COLO668 (cell line): ENCODE results near the gene ALDH1A3.
A peak's percentile ranks its signal among the peaks of the same experiment; 100 is the strongest.

Source experiments
- DNase-seq: peaks from one replicate; lab custom pipeline; 2025; ENCODE audit not compliant: unreplicated experiment; lab: John Stamatoyannopoulos, UW

The ALDH1A3 gene

DNA sequence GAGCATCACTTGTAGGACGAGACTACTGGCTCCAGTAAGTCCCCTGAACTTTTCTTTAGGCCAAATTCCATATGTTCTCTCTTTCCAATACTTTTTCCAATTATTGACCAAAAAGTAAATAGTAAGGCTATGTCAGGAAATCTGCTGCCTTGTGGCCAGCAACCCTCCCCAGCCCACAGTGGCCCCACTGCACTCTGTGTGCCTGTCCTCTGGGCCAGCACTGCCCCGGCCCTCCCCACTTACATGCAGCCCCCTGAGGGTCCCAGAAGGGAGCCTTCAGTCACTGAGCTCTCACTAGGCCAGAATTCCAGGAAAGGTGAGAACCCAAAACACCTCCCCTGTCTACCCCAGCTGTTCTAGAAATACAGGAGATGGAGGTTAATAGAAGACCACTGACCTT lies 21.3 kb upstream of the ALDH1A3 start:
- DNase-seq: no peak

DNA sequence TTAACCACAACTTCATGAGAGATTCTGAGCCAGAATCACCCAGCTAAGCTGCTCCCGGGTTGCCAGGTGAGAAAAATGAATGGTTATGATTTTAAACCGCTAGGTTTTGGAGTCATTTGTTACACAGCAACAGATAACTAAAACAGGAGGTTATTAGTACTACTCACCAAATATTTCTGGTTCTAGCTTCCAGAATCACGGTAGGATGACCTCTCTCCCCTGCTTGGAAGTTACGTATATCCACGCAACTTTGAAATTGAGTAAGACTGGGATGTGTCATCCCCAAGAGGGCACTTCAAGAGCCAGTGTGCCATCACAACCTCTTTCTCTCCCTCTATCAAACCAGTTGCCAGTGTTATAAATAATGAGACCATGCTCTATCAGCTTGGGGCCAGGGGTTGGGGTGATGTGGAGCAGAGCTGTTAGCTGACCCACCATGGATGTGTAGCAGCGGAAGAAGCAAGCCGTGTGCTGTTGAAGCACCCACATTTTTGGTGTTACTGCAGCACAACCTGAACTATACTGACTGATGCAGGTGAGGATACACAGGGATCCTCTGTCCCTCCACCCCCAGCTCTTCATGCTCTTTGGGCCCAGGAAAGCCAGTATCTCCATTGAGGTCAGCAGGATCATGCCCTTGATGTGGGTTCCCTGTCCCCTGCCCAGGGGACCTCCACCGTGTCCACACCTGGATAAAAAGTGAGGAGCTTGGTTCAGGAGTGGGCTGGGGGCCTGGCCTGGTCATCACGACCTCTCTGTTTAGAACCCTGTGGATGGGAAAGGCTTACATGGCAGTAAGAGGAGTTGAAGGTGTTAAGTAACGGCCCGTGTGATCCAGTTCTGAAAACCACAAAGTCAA lies 19.4 kb upstream of the ALDH1A3 start:
- no peak for DNase-seq

DNA sequence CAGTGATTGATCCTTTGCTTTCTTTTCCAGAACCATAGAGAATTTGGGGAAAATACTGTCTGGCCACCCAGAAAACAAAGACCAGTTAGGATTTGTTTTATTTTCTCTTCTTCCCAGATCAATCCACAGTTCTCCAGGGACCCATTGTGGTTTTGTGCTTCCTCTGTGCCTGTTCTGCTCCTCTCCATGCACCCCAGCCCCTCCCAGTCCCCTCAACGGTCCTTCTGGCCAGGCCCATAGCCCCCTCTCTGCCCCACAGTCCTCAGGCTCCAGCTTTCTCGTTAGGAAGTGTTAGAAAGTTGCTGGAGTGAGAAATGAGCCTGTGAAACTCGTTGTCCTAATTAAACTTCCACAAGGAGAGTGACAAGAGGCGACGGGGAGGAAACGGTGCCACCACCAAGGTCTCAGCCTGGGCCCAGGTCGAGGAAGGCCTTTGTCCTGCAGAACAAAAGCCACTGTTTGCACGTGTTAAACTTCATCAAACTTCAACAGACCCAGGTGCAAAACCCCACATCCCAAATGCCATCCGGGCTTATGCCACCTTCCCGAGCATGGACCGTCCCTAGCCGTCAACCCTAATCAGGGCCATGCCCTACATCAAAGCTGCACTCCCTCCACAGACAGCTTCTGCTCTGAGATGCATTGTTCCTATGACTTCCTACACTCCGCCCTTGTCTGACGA lies 18.7 kb upstream of the ALDH1A3 start:
- no peak for DNase-seq

DNA sequence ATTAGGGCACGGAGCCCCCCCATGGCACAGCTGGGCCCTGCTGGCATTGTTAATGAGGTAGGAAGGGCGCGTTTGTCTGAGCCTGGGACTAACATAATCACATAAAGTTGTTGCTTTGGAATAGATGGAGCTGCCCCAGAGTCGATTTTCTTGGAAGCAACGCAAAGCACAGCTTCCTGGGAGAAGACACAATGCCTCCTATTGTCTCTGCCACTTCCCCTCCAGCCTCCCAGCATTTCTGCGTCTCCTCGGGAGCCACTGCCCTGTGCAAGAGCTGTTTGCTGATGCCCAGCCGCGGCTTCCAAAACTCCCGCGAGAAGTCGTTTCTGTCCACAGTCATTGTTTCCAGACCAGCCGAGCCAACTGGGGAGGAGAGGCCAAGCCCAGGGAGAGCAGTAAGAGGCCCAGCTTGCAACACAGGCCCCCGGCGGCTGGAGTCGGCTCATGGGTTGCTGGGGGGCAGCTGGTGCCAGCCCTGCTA lies 18.1 kb upstream of the ALDH1A3 start:
- no peak for DNase-seq

DNA sequence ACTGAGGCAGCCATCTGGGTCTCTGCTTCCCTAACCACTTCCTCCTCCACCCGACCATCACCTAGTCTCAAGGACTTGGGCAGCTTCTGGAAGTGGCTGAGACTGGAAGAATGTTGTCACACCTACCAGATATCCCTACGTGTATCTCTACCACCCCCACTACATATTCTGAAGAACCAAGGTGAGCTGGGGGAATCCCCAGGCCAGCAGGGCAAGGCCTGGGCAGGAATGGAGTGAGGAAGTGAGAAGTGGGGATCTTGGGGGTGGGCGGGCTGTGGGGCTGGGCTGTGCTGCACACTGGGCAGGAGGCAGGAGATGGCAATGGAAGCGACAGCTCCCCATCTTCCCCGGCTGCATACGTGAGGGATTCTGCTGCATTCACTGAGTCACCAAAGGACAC lies 17.5 kb upstream of the ALDH1A3 start:
- DNase-seq: no peak

DNA sequence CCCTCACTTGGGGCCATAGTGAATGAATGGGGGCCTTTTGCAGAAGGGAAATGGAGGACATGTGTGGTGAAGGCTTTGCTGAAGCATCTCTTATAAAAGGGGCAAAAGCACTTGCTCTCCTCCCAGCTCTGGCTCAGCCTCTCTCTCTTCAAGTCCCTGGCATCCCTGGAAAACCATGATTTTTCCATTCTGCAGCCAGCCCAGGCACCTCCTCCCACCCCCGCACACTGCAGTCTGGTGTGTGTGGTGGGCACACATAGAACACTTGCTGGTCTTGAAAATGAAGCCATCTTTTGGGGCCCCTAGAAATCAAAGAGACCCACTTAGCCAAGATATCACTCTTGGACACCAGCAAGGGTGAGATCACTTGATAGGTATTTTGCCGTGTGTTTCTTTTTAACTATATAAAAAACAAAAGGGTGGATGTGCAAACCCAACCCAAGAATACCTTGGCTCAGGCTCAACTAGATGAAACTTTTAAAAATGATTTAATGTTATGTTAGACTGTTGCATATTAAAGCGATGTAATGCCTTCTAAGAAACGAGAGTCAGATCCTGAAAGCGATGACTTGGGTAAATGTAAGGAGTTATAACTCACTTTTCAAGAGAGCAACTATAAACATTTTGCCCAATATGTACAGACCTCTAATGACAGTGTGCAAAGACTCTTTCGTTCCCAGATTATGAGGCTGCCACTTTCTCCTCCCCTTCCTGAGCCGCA lies 16.4 kb upstream of the ALDH1A3 start:
- DNase-seq: no peak

DNA sequence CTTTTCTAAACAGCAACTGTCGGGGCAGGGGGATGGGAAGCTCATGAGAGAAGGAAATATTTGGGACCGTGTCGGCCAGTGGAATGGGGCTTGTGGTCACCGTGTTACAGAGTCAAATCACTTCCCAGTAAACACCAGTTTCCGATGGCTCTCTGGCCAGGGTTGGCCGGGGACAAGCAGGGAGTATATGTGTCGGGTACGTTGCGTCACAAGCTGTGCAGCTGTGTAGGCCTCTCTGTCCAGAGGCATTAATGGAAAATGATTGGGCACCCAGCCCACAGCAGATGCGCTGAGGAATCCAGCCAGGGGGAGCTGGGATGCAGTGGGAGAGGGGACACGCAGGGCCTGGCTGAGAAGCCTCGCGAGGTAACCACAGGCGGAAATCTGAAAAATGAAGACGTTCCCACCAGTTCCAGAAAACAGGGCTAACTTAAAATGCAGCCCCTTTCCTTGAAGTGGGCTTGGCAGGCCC lies 15.8 kb upstream of the ALDH1A3 start:
- DNase-seq: no peak

DNA sequence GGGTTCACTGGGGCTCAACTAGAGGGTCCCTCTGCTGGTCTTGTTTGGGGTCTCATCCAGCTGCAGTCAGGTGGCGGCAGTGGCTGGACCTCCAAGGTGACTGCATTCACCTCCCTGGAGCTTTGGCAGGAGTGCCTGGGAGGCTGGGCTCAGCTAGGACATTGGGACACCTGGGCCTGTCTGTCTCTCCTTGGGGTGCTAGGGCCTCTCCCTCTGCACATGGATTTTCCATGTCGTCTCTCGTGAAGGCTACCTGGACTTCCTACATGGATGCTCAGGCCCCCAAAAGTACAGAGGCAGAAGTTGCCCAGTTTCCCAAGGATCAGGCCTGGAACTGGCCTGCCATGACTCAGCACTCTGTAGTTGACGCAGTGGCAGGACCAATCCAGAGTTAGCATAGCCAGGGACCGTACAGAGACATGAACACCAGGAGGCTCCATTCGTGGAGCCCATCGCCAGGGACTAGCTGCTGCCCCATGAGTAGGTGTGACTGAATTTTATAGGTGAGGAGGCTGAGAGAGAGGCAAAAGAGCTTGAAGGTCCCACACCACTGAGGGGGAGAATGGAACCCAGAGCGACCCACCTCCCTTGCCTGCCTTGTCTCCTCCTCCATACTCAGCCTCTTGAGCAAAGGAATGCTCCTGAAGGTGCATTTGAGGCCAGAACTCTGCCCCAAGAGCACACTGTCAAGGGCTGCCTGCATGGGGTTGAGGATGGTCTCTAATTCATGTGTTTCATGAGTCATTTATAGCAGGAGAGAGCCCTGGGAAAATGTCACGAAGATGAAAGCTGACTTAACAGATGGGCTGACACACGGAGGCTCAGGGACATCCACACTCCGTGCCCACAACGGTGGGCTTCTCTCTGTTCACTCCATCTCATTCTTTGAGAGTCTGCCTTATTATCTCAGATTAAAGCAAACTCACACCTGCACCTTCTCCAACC lies 13.0 kb upstream of the ALDH1A3 start:
- no peak for DNase-seq

DNA sequence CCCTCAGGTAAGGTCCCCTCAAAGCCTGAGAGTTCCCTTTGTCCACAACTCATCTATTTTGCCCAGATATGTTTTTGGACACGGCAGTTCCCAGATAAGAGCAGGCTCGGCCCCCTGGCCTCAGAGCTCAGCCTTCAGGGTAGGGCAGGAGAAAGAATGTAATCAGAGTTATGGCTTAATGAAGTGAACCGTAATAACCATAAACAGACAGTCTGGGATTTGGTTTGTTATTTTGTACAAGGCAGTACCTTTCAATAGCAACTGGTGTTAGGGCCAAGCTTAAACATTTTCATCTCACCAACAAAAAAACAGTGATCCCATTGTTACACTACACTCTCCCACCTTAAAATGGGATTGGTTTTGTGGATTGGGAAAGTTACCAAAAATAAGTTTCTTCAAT lies 12.2 kb upstream of the ALDH1A3 start:
- no peak for DNase-seq

DNA sequence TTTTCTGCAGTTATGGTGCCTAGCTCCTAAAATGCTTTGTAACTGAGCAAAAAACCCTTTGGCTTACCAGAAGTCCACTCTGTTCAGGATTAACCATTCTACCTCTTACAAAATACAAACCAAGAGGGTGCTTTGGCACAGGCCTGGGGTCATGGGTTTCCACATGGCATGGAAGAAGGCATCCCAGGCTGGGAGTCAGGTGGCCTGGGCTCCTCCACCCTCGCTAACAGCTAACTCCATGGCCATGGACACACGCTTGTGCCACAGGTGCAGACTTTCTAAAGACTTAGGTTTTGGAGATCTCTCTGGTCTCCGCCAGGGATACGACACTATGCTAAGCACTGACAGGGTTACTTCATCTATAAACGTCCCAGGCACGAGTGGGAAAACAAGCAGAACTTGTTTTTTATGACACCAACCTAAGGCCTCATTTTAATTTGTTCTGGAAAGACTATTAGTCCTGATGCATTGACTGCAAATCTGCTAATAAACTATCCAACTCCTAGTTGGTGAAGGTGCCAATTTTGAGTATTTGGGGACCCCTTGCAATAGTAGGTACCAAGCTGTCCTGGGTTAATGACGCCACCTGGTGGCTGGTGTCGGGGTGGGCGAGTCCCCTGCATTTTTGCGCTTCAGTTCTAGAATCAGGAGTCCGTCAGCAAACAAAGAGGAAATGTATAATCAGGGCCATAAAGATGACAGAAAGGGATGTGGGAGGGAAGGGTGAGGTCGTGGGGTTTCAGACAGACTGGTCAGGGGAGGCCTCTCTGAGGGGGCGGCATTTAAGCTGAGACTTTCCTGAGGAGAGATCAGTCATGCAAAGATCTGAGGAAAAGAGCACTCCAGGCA lies 10.3 kb upstream of the ALDH1A3 start:
- no peak for DNase-seq

DNA sequence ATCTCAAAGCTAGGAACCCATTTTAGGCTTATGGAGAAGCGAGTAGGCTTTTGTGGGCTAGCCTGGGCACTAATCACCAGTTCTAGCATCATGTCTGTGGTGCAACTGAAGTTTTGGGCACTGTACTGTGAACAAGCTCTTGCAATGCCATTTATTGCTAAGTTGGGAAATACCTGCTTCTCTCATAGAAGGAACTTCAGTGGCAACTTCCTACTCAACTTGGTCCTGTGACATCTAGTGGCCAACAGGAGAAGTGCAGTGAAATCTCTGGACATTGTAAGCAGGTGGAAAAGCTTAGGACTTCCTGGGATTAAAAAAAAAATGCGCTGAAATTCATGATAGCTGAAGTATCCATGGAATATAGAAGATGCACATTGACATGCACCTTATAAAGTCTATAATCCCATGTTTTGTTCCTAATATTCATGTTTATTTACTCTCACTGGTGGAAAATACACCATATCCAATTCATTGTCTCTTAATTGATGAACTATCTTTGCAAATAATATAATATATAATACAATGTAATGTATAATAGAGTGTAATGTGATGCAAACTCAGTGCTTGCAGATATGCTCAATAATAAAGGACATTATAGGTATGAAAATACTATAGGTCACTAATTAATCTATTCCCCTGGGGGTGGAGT lies 6.5 kb upstream of the ALDH1A3 start:
- DNase-seq: peak; percentile 41

DNA sequence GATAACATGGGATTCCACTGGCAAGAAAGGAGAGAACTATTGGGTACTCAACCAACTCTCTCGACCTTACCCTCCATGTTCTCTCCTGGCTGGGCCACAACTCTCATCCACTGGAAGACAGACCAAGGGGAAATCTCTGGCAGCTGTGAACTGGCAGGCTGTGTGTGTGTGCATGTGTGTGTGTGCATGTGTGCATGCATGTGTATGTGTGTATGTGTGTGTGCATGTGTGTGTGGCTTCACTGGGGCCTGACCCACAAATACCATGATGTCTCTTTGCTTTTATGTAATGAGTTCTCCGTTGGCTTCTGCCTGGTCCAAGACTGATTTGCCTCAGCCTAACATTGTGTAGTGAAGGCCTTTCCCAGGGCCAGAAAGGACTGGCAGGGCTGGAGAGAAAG lies 4.1 kb upstream of the ALDH1A3 start:
- DNase-seq: no peak

DNA sequence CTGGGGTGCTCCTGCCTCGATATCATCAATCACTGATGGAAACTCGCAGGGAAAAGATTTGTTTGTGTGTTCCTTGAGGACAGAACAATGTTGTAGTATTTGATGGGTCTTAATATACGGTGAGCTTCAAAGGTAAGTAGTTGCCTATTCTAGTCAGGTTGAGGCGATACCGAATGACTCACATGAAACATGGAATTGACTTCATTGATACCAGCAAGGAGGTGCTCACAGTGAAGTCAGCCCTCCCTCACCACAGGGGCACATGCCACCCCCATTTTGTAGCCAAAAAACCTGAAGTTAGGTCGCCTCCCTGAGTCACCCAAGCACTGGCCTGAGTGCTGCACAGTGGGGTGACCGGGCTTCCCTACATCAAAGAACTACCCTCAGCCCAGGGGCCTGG lies 3.7 kb upstream of the ALDH1A3 start:
- no peak for DNase-seq

DNA sequence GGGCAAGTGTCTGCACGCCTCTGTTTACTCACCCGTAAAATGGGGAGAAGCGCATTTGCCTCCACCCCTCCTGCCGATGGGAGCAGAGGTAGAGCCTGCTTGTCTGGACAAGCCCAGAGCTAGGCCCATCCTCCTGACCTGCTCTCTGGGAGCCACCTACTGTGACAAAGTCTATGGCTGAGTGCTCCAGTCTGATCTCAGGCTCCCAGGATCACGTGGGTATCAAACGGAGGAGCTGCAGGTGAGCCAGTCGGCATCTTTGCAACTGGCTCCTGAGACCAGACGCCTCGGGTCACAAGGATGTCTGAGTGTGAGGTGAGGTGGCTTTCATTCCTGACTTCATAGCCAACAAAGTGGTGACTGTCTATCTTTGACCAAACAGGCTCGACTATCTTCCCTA lies 2.1 kb upstream of the ALDH1A3 start:
- no peak for DNase-seq

DNA sequence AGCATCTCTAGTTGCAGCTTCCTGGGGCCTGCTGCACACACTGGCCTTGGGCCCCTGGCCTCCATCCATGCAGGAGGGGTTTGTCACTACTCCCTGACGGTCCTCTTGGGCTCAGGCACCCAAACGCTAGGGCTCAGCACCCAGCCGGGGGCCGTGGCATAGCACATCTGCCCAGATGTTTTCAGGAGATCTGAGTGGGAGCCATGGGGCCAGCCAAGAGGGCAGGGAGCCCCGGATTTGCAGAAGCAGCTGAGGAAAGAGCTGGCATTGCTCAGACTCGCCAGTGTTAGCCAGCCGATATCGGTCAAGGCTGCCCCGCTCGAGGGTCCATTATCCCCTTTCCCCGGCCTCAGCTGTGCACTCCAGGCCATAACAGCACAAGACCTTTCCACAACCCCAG lies 1.5 kb upstream of the ALDH1A3 start:
- DNase-seq: no peak

DNA sequence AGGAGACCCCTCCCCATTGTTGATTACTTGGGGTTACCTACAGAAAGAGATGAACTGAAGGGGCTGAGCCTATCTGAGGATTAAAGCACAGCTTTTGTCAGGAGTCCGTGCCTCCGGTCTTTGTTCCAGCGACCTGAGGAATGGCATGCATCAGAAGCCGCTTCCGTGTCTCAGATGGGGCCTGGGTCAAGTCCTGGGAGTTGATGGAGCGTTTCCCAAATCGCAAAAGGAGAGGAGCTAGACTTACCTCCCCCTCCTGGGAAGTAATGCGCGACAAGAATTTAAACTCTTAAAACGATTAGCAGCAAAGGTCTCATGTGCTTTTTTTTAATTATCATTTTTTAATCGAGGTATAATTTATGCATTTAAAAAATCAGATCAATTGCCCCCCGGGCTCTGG lies 983 bp upstream of the ALDH1A3 start:
- no peak for DNase-seq

DNA sequence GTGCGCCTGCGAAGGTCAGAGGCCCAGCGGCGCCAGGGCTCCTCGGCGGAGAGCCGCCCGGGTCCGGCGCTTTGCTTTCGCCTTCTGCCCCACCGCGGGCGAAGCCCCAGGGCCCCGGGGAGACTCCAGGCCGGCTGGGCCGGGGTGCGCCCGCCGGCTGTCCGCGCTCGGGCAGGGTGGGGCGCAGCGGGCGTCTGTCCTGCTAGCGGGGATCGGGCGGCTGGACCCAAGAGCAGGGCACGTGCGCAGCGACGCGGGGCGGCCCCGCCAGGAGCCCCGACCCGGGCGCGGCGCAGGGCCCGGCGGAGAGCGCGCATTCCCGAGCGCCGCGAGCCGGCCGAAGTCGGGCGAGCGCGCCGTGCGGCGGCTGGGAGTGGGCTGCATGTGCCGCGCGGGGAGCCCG lies 569 bp upstream of the ALDH1A3 start:
- DNase-seq: no peak

DNA sequence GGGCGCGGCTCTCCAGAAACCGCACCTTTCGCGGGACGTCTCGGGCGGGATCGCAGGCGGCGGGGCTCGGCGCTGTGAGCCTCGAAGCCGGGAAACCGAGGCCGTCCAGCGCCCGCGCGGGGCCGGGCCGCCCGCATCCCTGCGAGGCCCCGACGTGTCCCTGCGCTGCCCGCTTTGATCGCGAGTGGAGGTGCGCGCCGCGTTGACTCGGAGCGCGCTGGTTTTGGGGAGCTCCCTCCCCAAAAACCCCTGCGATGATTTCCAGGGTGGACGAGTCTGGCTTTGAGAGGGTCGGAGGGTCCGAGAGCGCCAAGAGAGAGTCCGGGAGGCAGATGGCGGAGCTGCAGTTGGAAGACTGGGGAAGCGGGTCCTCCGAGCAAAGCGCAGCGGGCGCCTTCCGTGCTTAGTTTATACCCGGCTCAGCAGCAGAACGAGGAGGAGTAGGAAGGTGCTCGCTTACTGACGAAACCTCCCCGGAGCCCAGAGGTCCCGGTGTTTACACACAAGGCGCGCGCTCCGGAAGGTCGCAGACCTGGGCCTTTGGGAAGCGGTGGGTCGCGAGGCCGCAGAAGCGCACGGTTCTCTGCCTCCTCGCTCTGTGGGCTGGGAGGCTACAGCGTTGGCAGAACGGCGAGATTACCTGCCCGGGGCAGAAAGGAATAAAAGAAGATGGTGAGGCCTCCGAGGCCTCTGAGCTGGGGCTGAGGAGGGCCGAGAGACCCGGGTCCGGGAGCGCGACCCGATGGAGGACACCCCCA lies 687 bp downstream of the ALDH1A3 start:
- no peak for DNase-seq

DNA sequence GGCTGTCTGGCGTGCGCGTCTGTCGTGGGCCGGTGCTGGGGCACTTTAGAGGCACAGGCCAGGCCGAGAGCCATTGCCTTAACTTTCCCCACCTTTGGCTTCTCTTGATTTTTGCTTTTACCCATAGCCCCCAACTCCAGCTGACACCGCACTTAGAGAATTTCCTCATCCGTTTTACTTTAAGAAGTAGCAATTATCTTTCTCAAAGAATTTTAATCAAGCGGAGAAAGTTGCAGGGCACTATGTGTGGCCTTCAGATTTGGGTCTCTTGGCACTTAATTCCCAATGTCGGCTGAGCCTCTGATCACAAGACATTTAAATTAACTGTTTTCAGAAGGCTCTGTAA lies 1.2 kb downstream of the ALDH1A3 start:
- no peak for DNase-seq
